Testis (tissue), 2 donors: ENCODE data around the gene TWIST2.

Experiments
- CTCF ChIP-seq, 3 experiments: fragments of 450-650 bp in 2 of 3; fragments of 200-600 bp in 1 of 3; sonication (generic) in 1 of 3; IDR thresholded peaks; one replicate each; pipeline ENCODE4 v1.5.1; 2016 to 2019; ENCODE audit warnings: antibody characterized with exemption in 3 of 3, mild to moderate bottlenecking in 2 of 3, moderate library complexity in 1 of 3
- POLR2A ChIP-seq: fragments of 450-650 bp; IDR thresholded peaks from one replicate; pipeline ENCODE4 v1.6.1; 2017; ENCODE audit warnings: antibody characterized with exemption, mild to moderate bottlenecking, moderate library complexity

- no peak for TF ChIP-seq CTCF (IDR thresholded peaks at IDR 0.05)
- TF ChIP-seq POLR2A = no peak
Observed at GRCh38 chr2:238921681-238922319, 73.9 kb downstream of the TWIST2 start.
